ENCODE measurements around the gene RMND5A.

Gene RMND5A

GRCh38 chr2:86807468-86808275, 87.6 kb downstream of the RMND5A start:
- H3K36me3 ChIP-seq (ENCODE audit: insufficient read depth, low read length), result no peaks in the 10 kb centered on the region
- no peaks in the 10 kb centered on the region for H3K4me1 ChIP-seq (ENCODE audit: insufficient read depth, low read length)
- H3K9ac ChIP-seq (ENCODE audit: low read depth, low read length), result peak overlapping the region; percentile 51
- no peaks in the 10 kb centered on the region for H3K9me3 ChIP-seq (ENCODE audit: control insufficient read depth, insufficient read depth, low read length)

- Histone ChIP-seq H3K9me3 (ENCODE audit: control insufficient read depth, insufficient read depth, low read length) (no peaks in the 10 kb centered on the region), H3K4me1 (ENCODE audit: insufficient read depth, low read length) (no peaks in the 10 kb centered on the region), H3K36me3 (ENCODE audit: insufficient read depth, low read length) (no peaks in the 10 kb centered on the region), H3K9ac (ENCODE audit: low read depth, low read length) (peak overlapping the region; percentile 51; the same call in 1 of the 2 replicates)
Measured at GRCh38 chr2:86808315-86809161, 88.4 kb downstream of the RMND5A start.

DNA sequence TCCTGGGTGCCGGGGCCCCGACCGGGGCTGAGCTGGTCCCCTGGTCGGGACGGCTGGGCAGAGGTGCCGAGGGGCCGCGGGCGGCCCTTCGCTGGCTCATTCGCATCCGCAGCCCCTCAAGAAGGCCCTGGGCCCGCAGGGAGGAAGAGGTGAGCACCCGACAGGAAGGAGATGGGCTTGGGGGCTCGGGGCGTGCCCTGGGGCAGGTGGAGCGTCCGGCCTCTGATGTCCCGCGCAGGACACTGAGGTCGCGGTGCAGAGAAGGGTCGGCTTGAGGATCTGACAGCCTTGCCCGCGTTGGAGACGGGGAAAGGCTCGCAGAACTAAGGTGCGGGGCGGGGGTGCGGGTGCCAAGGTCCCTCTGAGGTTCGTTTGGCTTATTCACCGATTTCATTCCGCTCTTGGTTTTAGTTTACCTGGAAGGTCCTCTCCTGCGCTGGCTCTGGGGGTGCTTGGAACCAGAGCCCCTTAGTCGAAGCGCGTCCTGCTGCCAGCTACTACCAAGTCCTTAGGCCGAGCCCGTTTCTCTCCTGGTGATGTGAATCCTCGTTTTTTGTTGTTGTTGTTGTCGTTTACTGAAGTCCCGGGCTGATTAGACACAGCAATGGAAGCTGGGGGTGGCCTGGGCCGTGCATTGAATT, 89.5 kb downstream of the RMND5A start:
- no peaks in the 10 kb centered on the region for H3K4me1 ChIP-seq (ENCODE audit: insufficient read depth, low read length)
- H3K9ac ChIP-seq (ENCODE audit: low read depth, low read length), result no peak overlapping the region
- no peaks in the 10 kb centered on the region for H3K9me3 ChIP-seq (ENCODE audit: control insufficient read depth, insufficient read depth, low read length)
- H3K36me3 ChIP-seq (ENCODE audit: insufficient read depth, low read length), result no peaks in the 10 kb centered on the region

DNA sequence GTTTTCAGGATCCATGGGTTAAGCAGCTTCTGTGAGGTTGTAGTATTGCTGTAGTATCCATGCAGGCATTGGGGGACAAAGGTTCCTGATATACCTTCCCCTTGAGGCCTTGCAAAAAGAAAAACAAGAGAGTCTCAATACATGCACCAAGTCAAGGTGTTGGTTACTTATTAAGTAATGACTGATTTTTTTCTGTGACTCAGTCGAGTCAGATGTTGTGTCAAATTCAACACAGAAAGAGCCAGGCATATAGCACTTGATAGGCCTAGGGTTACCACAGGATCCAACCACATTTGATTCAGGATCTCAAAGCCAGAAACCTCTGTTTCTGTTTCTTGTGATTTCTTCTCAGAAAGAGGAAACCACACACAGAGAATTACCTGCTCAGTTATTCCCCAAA, 95.5 kb downstream of the RMND5A start:
- no peak overlapping the region for H3K9ac ChIP-seq (ENCODE audit: low read depth, low read length)
- H3K4me1 ChIP-seq (ENCODE audit: insufficient read depth, low read length), result no peaks in the 10 kb centered on the region
- no peaks in the 10 kb centered on the region for H3K9me3 ChIP-seq (ENCODE audit: control insufficient read depth, insufficient read depth, low read length)

GRCh38 chr2:86818114-86818801, 98.2 kb downstream of the RMND5A start:
- Histone ChIP-seq H3K9ac (ENCODE audit: low read depth, low read length) (no peak overlapping the region), H3K9me3 (ENCODE audit: control insufficient read depth, insufficient read depth, low read length) (peaks cover 6% of the 10 kb centered on the region), H3K36me3 (ENCODE audit: insufficient read depth, low read length) (no peaks in the 10 kb centered on the region), H3K4me1 (ENCODE audit: insufficient read depth, low read length) (no peaks in the 10 kb centered on the region)

More for the DNA sequence above, 95.5 kb downstream of the RMND5A start:
- H3K36me3 ChIP-seq (ENCODE audit: insufficient read depth, low read length), result no peaks in the 10 kb centered on the region

DNA sequence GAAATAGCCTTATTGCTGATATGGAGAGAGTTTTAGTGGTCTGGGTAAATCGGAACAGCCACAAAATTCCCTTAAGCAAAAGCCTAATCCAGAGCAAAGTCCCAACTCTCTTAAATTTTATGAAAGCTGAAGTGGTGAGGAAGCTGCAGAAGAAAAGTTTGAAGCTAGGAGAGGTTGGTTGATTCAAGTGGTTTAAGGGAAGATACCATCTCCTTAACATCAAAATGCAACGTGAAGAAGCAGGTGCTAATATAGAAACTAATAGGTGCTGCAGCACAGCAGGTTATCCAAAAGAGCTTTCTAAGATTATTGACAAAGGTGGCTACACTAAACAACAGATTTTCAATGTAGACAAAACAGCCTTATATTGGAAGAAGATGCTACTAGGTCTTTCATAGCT, 98.9 kb downstream of the RMND5A start:
- Histone ChIP-seq H3K36me3 (ENCODE audit: insufficient read depth, low read length) (no peaks in the 10 kb centered on the region), H3K9ac (ENCODE audit: low read depth, low read length) (no peak overlapping the region)

DNA sequence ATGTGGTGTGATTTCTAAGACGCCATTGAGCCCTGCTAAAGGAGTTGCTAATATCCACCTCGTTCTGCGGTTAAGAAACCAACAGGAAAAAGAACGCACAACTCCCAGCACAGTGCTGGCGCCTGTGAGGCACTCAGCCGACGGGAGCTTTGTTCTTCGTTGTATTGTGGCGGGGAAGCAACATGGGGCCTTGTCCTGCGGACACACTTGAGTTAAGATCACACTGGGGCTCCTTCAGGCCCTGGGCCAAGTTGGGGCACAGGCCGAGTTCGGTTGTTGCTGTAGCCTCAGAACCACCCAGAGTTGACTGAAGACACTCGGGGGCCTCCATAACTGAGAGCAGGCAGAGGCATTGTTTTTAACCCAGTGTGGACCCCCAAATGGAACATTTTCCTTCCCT, 101.2 kb downstream of the RMND5A start:
- peaks cover 6% of the 10 kb centered on the region for H3K9me3 ChIP-seq (ENCODE audit: control insufficient read depth, insufficient read depth, low read length)
- no peaks in the 10 kb centered on the region for H3K4me1 ChIP-seq (ENCODE audit: insufficient read depth, low read length)
- no peak overlapping the region for H3K9ac ChIP-seq (ENCODE audit: low read depth, low read length)
- H3K36me3 ChIP-seq (ENCODE audit: insufficient read depth, low read length), result no peaks in the 10 kb centered on the region

More for the DNA sequence above, 98.9 kb downstream of the RMND5A start:
- H3K9me3 ChIP-seq (ENCODE audit: control insufficient read depth, insufficient read depth, low read length), result peaks cover 6% of the 10 kb centered on the region
- no peaks in the 10 kb centered on the region for H3K4me1 ChIP-seq (ENCODE audit: insufficient read depth, low read length)

DNA sequence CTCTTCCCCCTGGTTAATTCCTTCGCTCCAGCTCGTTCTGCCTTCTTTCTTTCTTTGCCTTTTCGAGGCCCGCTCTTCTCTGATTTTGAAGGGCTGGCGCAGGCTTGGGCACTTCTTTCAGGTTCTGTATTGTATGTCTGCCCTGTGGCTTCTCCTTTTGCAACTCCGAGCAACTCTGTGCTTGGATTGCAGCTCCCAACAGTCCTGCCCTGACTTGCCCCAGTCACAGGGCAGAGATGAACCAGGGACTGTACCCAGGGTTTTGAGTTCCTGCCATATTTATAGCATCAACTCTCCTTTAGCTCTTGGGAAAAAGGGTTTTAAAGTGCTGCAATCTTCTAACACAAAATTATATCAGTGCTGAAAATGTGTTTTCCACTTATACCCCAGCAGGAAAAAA, 101.8 kb downstream of the RMND5A start:
- no peaks in the 10 kb centered on the region for H3K36me3 ChIP-seq (ENCODE audit: insufficient read depth, low read length)
- H3K9ac ChIP-seq (ENCODE audit: low read depth, low read length), result no peak overlapping the region
- H3K4me1 ChIP-seq (ENCODE audit: insufficient read depth, low read length), result no peaks in the 10 kb centered on the region
- peaks cover 6% of the 10 kb centered on the region for H3K9me3 ChIP-seq (ENCODE audit: control insufficient read depth, insufficient read depth, low read length)

GRCh38 chr2:86822668-86823345, 102.7 kb downstream of the RMND5A start:
- Histone ChIP-seq H3K36me3 (ENCODE audit: insufficient read depth, low read length) (no peaks in the 10 kb centered on the region), H3K9me3 (ENCODE audit: control insufficient read depth, insufficient read depth, low read length) (peaks cover 6% of the 10 kb centered on the region), H3K9ac (ENCODE audit: low read depth, low read length) (no peak overlapping the region), H3K4me1 (ENCODE audit: insufficient read depth, low read length) (no peaks in the 10 kb centered on the region)

GRCh38 chr2:86825036-86825692, 105.1 kb downstream of the RMND5A start:
- no peaks in the 10 kb centered on the region for H3K36me3 ChIP-seq (ENCODE audit: insufficient read depth, low read length)
- H3K4me1 ChIP-seq (ENCODE audit: insufficient read depth, low read length), result no peaks in the 10 kb centered on the region
- H3K9me3 ChIP-seq (ENCODE audit: control insufficient read depth, insufficient read depth, low read length), result peaks cover 6% of the 10 kb centered on the region
- no peak overlapping the region for H3K9ac ChIP-seq (ENCODE audit: low read depth, low read length)

DNA sequence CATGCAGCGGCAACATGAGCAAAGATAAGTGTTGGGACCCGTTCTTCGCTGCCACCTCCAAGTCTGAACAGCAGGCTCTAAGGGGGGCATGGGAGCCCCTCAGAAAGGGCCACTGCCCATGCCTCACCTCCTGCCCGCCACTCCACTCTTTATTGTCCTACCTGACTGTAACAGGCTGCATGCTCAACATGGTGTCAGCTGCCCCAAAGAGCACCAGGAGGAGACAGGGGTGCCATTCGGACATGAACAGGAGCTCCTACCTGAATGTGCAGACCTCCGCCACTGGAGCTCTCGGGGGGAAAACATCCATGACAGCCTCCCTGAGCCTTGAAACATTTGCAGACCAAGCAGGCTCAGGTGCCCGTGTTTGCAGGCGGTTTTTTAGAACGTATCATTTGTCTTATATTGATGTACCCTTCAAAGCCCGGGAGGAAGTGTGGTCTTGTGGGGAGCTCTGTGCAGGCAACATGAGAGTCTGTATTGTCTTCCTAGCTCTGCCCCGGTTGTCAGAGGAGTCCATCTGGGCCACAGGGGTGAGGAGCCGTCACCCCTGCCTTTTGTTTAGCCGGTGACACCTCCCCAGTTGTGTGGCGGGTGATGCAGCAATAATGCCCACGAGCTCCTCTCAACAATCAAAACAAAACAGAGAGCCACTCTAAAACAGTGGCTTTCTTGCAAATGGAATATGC, 105.7 kb downstream of the RMND5A start:
- no peaks in the 10 kb centered on the region for H3K4me1 ChIP-seq (ENCODE audit: insufficient read depth, low read length)
- H3K9me3 ChIP-seq (ENCODE audit: control insufficient read depth, insufficient read depth, low read length), result peaks cover 6% of the 10 kb centered on the region
- H3K9ac ChIP-seq (ENCODE audit: low read depth, low read length), result no peak overlapping the region
- no peaks in the 10 kb centered on the region for H3K36me3 ChIP-seq (ENCODE audit: insufficient read depth, low read length)

DNA sequence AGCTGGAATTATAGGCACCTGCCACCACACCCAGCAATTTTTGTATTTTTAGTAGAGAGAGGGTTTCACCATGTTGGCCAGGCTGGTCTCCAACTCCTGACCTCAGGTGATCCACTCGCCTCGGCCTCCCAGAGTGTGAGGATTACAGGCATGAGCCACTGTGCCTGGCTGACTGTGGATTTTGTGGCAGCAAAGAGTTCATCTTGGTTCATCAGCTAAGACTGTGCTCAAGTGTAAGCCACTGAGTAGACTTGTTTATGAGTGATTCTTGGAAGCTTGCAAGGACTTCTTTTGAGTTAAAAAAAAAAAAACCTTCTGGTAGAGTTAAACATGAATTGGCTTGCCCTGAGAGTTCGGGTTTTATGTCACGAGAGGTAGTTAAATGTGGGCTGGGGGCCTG, 106.9 kb downstream of the RMND5A start:
- H3K9me3 ChIP-seq (ENCODE audit: control insufficient read depth, insufficient read depth, low read length), result peaks cover 6% of the 10 kb centered on the region
- no peak overlapping the region for H3K9ac ChIP-seq (ENCODE audit: low read depth, low read length)
- no peaks in the 10 kb centered on the region for H3K36me3 ChIP-seq (ENCODE audit: insufficient read depth, low read length)
- H3K4me1 ChIP-seq (ENCODE audit: insufficient read depth, low read length), result 0 out of 2 replicates have a peak, but pooled peaks cover 4% of the 10 kb centered on the region

All from ES-I3 (cell line).